ENCODE measurements around the gene RREB1.

Gene RREB1, protein sequence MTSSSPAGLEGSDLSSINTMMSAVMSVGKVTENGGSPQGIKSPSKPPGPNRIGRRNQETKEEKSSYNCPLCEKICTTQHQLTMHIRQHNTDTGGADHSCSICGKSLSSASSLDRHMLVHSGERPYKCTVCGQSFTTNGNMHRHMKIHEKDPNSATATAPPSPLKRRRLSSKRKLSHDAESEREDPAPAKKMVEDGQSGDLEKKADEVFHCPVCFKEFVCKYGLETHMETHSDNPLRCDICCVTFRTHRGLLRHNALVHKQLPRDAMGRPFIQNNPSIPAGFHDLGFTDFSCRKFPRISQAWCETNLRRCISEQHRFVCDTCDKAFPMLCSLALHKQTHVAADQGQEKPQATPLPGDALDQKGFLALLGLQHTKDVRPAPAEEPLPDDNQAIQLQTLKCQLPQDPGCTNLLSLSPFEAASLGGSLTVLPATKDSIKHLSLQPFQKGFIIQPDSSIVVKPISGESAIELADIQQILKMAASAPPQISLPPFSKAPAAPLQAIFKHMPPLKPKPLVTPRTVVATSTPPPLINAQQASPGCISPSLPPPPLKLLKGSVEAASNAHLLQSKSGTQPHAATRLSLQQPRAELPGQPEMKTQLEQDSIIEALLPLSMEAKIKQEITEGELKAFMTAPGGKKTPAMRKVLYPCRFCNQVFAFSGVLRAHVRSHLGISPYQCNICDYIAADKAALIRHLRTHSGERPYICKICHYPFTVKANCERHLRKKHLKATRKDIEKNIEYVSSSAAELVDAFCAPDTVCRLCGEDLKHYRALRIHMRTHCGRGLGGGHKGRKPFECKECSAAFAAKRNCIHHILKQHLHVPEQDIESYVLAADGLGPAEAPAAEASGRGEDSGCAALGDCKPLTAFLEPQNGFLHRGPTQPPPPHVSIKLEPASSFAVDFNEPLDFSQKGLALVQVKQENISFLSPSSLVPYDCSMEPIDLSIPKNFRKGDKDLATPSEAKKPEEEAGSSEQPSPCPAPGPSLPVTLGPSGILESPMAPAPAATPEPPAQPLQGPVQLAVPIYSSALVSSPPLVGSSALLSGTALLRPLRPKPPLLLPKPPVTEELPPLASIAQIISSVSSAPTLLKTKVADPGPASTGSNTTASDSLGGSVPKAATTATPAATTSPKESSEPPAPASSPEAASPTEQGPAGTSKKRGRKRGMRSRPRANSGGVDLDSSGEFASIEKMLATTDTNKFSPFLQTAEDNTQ (N-terminal part only)

DNA sequence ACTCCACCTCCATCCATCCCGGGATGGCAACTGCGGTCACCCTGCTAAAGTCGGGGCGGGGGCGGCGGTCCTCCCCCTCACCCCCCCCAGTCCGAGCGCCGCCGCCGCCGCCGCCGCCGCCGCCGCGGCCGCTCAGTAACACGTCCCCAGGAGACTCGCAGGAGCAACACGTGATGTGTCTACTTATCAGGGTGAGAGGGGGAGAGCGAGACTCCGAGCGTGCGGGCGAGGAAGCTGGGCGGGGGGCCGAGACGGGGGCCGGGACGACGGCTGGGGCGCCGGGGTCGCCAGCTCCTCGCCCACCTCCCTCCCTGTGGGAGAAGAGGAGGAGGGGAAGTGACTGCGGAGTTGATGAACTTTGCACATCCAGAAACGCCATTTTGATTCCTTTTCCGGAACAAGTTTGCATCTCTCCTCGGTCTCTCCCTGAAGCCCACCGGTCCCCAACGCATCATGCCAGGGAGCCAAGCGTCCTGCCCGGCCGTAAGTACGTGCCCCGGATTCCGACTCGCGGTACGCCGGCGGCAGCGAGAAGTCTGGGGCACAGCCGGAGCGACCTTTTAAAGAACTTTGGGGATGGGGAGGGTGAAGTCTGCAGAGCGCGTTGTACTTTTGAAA is at the start of gene RREB1:
Gene RREB1, plus strand, starts transcription at position 384 of the 618 bp plus-strand sequence. CDS start 73,951 bp downstream, outside the sequence.
- DNase-seq = no peak

DNA sequence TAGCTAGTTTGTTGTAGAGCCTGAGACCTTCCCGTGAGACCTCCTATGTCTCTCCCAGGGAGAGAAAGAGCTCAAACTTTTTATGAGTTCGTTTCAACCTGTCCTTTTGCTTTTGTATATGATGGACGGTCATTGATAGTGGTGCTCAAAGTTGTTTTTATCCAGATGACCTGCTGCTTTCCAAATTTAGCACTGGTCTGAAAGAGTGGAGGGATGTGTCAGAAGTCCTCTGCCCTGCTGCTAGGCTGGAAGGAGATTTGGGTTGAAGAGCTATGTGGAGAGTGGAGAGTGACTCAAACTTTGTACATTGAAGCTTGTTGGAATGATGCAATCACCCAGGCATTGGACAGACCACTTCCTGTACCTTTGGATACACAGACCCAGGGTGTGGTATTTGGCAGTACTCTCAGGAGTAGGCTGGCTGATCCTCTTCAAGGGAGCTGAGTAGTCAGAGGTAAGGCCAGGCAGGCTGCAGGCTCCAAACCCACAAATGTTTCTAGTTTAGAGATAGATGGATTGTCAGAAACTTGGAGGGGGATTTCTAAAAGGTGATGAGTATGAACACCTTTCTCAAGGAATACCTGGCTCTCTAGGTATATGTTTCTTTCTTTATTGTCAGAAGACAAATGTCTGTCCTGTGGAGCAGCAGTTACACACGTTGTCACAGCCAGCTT is 49.4 kb upstream of the RREB1 start:
- no peak for DNase-seq

DNA sequence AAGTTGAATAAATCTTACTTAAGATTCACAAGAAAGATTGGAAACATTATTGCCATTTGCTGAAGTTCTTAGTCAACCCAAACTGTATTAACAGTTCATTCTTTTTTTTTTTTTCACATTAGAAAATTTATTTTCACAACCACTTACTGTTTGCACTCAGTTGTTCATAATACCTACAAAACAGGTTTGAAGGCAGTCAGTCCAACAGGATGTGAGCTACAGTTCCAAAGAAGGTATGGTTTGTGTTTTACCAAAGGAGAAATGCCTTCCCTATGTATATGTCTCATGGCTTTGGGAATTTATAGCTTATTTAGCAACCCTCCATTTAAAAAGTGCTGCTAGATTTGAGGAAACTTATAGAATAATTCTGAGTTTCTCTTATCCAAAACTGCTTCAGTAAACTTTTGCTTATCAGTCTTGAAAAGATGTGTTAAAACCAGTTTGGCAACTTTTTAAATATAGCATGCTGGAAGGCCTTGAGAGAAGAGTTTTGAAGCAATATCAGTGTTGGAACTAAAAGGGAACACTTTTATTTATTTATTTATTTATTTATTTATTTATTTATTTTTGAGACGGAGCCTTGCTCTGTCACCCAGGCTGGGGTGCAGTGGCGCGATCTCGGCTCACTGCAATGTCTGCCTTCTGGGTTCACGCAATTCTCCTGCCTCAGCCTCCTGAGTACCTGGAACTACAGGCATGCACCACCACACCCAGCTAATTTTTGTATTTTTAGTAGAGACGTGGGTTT is 46.8 kb upstream of the RREB1 start:
- DNase-seq = no peak

DNA sequence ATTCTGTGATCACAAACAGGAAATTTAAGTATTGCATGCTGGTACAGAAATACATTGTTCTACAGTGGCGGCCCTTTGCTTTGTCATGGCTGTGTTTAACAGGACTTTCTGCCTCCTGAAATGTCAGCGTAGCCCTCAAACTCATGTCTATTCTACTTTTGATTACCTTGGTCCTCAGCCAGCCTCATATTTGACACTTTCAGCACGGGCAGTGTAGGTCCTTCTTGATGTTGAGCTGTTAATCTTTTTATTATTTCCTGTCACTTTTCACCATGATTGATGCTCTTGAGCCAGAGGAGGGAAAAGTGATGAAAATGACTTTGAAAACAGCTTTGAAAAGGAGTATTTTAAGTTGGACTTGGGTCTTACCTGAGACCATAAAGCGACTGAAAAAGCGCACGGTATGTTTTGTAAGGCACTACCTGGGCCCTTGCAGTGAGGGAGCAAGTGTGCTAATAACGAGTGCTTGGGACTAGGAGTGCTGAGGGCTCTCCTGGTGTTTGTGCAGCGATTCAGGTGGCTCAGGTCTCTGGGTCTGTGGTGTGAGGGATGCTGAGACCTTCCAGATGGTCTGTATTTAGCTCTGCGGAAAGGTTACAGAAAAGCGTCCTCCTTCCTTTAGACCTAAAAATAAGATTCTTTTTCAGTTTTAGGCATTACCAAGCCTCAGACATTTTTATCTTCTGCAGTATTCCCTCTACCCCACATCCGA is 45.2 kb upstream of the RREB1 start:
- DNase-seq = no peak

DNA sequence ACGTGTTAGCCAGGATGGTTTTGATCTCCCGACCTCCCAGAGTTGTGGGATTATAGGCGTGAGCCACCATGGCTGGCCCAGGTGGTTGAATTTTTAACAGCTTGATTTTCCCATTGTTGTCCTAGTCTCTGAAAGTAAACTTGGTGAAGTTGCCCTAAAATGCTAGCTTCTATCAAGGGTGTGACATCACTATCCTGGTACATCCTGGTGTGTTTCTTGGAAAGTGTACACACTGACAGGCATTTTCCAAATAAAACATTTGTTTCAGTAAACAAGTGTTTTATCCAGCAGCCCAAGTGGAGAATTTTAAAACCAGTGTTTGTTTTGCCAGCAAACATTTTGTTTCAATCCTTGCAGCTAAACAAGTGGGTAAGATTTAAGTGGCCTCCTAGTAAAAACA is 40.5 kb upstream of the RREB1 start:
- DNase-seq = no peak

DNA sequence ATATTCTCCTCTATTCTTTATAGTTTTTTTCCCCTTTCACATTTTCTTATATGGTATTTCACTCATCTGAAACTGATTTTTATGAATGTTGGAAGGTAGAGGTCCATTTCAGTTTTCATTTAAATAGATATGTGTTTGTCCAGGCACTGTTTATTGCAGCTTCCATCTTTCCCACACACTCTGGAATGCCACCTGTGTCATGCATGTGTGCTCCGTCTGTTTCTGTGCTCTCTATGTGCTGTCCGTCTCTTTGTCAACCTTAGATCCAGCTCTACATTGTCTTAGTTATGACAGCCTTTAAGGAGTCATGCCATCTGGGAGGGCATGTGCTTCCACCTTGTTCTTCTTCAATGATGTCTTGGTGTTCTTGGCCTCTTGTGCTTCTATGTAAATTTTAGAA is 36.4 kb upstream of the RREB1 start:
- no peak for DNase-seq

DNA sequence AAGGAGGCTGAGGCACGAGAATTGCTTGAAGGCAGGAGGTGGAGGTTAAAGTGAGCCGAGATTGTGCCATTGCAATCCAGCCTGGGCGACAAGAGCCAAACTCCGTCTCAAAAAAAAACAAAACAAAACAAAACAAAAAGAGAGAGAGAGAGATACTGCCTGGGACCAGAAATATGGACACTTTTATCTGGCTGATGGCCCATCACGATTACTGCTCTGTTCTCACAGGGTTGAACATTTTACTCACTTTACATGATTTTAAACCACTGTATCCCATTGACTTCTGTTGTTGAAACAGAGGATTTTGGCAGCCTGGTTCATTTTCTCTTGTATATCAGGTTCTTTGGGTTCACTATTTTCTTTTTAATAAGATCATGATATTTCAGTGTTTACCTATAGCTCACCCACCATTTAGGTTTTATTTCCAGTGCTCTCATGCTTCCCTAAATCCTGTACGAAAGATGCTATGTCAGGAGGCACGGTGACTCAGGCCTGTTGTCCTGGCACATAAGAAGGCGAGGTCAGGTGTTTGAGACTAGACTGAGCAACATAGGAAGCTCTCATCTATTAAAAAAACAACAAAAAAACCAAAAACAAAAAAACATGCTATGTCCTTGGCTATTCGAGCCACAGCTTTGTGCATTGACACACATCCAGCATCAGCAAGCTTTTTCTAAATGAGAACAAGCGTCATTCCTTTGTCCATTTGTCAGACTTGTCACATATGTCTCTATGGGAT is 34.5 kb upstream of the RREB1 start:
- DNase-seq = no peak

DNA sequence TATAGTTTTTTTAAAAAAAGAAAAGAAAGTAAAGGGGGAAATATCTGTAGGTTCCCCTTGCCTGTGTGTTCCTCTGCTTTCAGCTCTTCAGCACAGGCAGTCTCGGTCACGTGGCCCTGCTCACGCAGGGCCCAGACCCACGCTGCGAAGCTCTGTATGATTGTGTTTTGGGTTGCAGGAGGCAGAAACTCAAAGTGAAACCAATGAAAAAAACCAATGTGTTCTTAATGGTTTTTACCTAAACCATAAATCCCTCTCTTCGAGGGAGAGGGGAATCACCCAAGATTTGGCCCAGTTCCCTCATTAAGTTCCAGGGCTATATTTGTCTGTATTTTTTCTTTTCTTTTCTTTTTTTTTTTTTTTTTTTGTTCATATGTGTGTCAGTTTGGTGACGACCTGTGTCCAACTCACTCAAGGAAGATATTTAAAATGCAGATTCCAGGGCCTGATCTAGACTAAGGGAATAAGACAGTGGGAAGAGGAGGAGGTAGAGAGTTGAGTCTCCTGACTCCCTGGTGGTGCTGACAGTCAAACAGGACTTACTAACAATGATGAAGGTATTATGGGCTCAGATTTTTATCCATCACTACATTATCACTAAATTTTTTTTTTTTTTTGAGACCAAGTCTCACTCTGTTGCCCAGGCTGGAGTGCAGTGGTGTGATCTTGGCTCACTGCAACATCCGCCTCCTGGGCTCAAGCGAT is 33.8 kb upstream of the RREB1 start:
- no peak for DNase-seq

DNA sequence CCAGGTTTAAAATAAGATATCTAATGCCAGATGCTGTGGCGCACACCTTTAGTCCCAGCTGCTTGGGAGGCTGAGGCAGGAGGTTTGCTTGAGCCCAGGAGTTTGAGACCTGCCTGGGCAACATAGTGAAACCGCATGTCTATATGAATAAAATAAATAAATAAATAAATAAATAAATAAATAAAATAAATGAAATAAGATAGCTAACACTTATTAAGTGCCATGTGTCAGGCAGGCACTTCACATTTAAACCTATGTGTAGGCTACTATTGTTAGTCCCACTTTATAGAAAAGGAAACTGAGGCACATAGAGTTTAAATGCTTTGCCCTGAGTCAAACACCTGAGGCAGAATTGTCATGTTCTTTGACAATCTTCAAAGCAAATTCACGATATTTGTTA is 32.9 kb upstream of the RREB1 start:
- no peak for DNase-seq

DNA sequence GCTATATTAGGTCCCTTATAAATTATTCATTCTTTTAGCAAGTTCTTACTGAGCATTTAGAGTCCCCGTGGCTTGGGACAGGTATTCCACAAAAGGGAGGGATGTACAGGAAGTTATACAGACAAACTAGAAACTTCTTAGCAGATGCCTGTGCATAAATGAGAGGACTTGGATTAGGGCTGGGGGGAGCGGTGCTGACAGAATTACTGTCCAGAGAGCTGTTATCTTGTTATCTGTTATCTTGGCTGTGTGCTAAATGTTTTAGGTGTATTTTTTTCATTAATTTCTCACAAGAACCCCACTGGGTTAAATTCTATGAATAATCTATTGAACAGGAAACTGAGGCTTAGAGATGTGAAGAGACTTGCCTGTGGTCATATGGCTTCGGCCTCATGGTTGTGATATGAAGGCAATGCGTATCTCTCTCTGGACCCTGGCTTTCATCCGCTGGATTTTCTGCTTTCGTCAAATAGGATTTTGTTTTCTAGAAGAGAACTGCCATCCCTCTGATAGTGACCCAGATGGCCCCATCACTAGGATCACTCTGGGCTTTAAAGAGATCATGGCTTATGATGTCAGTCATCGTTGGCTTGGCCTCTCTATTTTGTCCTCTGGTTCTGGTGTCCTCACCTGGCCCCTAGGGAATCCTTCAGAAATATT is 32.3 kb upstream of the RREB1 start:
- DNase-seq = no peak

DNA sequence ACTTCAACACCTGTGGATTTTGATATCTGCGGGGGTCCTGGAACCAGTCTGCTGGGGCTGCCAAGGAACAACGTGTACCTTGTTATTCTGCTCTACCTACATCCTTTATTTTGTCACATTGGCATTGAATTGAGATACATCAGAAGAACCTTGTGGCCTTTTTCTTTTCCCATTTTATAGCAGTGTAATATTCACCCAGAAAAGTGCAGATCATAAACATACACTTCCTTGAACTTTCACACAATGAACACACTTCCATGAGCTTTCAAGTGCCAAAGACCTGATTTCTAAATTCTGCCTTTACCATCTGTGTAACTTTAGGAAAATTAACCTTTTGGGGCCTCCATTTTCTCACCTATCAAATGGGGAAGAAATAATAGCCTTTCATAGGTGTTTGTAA is 29.9 kb upstream of the RREB1 start:
- no peak for DNase-seq

DNA sequence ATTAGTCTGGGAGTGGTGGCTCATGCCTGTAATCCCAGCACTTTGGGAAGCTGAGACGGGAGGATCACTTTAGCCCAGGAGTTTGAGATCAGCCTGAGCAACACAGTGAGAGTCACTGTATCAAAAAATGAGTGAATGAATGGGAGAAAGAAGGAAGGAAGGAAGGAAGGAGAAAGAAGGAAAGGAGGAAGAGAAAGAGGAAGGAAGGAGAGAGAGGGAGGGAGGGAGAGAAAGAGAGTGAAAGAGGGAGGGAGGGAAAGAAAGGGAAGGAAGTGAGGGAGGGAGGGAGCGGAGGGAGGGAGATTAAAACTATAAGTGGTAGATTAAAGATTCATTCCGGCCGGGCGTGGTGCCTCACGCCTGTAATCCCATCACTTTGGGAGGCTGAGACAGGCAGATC is 28.9 kb upstream of the RREB1 start:
- no peak for DNase-seq

DNA sequence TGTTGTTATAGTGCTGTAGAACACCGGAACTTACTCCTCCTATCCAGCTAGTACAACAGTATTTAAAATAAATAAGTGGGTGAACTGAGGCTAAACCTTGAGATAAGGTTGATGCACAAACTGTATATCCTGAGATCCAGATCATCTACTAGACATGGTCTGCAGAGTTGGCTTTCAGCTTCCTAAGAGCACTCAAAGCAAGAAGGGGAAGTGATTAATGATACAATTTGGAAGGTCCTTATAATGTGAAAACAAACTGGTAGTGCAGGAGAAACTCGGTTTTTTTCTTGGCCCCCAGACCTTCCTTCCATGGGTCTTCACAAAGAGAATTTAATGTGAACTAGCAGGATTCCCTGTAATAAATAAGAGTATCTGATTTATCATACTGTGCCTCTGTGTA is 27.4 kb upstream of the RREB1 start:
- no peak for DNase-seq

DNA sequence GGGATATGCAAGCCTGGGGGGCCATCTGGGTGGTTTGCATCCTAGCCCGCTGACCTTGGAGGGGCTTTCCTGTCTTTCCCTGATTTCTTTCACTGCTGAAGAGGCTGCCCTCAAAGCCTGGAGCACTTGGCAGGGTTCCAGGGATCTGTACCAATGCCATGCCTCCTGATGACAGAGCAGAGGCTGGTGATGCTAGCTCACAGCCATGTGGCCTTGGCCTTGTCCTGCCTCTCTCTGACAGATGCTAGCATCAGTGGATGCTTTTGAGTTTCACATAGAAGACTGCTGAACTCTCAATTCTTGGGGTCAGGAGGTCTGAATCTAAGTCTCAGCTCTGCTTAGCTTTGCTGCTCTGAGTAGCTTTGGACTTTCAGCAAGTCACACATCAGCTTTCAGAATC is 21.9 kb upstream of the RREB1 start:
- no peak for DNase-seq

DNA sequence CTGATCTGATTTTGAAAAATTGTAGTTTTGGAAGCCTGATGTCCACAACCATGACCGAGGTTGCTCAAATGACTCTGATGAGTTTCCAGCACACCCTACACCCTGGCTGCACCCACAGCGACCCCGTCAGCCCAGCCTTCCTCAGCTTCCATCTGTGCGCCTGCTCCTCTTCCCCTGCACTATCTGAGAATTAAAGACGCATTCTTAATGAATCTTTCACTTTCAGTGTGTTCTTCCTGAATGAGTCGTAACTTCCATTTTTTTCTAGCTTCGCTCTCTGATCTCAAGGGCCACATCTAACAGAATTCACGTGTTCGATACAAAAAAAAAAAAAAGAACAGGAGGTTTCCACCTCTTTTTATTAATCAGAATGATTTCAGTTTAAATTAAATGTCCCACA is 21.3 kb upstream of the RREB1 start:
- no peak for DNase-seq

DNA sequence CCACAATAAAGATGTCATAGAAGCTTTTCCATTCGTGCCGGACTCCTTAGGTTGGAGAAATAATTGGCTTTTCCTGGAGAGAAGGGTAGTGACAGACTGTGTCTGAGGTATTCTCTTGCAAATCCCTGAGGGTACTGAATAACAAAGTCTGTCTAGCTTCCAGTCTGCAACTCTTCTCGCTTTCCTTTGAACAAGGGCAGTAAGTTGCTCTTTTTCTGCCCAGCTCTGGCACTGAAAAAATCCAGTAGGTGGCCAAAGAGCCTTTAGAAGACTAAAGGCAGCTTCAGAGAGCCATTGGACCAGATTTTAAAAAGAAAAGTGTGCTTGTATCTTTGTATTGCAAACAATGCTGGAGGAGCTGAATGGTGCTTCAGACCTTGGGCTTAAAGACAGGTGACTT is 20.7 kb upstream of the RREB1 start:
- DNase-seq = no peak

DNA sequence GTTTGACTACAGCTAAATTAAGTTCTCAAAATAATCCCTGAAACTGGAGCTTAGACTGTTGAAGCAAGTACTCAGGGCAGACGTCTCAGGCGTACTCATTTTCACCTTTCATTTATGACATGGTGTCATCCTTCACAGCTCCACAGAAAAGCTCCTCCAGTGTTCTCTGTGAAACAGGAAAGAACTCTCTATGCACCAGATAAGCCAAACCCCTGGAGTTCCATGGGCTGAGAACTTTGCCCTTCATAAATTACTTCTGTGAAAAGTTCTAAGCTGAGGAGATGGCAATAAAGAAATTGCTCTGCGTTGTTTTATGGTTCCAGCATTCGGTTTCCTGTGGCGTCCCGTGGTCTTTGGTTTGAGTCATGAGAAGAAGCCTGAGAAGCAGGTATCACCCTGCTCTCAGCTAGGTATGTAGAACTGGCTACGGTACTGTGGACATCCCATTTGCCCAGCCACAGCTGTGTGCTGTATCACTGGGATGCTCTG is 20.2 kb upstream of the RREB1 start:
- DNase-seq = no peak

DNA sequence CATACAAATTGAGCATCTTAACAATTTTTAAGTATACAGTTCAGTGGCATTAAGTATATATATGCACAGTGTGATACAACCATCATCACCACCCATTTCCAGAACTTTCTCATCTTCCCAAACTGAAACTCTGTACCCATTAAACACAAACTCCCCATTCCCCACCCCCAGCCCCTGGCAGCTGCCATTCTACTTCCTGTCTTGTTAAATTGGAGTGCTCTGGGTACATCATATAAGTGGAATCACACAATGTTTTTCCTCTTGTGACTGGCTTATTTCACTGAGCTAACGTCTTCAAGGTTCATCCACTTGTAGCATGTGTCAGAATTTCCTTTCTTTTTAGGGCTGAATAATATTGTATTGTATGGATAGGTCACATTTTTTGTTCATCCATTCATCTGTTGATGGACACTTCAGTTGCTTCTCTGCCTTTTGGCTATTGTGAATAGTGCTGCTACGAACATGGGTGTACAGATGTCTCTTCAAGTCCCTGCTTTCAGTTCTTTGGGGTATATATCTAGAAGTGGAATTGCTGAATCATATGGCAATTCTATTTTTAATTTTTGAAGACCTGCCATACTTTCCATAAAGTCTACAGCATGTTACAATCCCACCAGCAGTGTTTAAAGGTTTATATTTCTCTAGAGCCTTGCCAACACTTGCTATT is 19.6 kb upstream of the RREB1 start:
- DNase-seq = no peak
